Smooth muscle cell of the coronary artery (primary cell): ENCODE measurements around the gene MYB. TPM values are rescaled to one million over a fixed set of nuclear protein-coding genes. Genes with fewer than 3 reads are reported as not detected.

Source experiments
- total RNA-seq: library from RNA; depleted of rRNA; stranded (reverse); fragments of >200 nt; gene quantifications from 2 replicates; pipeline ENCODE4 v1.2.3, GENCODE V29; 2014; ENCODE audit warnings: low replicate concordance

MYB gene
- 3.8 TPM in 1 of 2 replicates, not detected in the other for total RNA-seq

GRCh38 chr6:135180542-135181332 lies at the start of gene MYB:
TSS of gene MYB (plus strand) at chr6:135181308. CDS start at chr6:135181514, 206 bp downstream.

Other genes with a start within 250 kb of the MYB start
- 0.15 and 0.35 TPM in 2 replicates for gene ALDH8A1, start 231.2 kb upstream of the MYB start, total RNA-seq
- 84.2 and 132 TPM in 2 replicates for gene HBS1L, start 126.5 kb upstream of the MYB start, total RNA-seq